HG03521 (cell line): ENCODE results near the gene SPATA2L.
"Not testable (repeated sequence)": the region's sequence is repeated elsewhere in the genome, so short reads cannot be mapped to it uniquely, and the experiment has no call there.

ENCODE experiments used
- ATAC-seq: cut with Tn5 transposase; IDR thresholded peaks from one replicate; pipeline ENCODE4 v1.9.1; 2021; ENCODE audit warnings: mild to moderate bottlenecking, moderate library complexity; ENCODE audit not compliant: unreplicated experiment

SPATA2L gene

DNA sequence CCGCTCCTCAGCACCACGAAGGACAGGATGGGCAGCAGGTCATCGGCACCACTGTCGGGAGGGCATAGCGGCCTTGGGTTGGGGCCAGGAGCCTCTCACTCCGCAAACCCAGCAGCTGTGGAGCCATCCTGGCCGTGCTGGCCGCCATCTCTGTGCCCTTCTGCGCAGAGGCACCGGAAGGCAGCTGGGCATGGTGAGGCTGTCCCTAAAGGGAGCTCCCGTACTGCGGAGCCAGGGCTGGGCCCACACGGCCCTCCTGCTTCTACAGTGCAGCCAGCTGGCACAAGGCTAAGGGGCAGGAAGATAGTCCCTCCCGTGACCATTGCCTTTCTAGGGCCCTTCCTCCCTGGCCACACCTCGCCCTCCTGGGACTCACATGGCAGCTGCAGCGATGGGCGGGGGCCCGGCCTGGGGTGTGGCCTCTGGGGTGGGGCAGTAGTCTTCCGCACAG is 7.0 kb upstream of the SPATA2L start:
- ATAC-seq, result no peak

- no peak for ATAC-seq
Measured at GRCh38 chr16:89707695-89708094, 6.2 kb upstream of the SPATA2L start.

- no peak for ATAC-seq
Measured at GRCh38 chr16:89706518-89707260, 5.2 kb upstream of the SPATA2L start.

DNA sequence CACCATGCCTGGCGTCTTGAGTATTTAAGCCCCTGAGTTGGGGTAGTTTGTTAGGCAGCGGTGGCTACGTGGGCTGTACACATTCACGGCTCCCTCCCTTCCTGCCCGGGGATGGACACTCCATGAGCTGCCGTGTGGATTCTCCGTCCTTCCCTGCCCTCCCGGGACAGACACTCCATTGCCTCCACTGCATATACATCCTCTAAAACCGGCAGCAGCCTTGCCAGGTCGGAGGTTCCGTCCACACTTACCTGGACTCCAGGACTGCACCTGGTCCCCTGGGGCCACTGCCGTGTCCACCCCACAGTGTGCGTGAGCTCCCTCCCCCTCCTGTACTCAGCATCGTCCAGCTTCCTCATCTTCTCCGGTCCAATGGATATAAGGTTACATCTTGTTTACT is 3.5 kb upstream of the SPATA2L start:
- ATAC-seq, result no peak

- no peak for ATAC-seq
Measured at GRCh38 chr16:89704281-89704680, 2.8 kb upstream of the SPATA2L start.

- ATAC-seq, result no peak
Measured at GRCh38 chr16:89700649-89701424, 668 bp downstream of the SPATA2L start.

DNA sequence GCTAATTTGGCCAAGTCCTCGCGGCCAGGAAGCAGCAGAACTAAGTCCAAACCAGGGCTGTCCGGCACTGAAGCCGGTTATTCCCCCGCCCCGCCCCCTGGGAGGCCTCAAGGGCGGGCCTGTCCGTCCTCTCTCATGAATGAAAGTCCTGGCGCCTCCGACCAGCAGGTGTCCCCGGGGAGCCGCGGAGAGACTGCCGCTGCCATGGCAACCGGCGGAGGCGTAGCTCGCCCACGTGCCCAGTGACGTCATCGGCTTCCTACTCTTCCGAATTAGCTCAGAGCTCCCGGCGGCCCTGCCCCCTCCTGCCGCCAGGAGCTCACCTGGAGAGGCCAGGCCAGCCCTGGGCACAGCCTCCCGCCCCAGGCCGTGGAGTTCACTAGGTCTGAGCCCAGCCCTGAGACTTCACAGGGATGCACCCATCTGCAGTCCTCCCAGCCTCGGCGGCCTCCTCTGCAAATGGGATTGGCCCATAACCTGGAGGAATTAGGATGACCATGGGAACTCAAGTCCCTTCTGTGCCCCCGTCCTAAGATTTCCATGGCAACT is 1.3 kb downstream of the SPATA2L start:
- peak; percentile 35 for ATAC-seq

GRCh38 chr16:89699629-89700099 is 1.8 kb downstream of the SPATA2L start:
- not testable (repeated sequence) for ATAC-seq

DNA sequence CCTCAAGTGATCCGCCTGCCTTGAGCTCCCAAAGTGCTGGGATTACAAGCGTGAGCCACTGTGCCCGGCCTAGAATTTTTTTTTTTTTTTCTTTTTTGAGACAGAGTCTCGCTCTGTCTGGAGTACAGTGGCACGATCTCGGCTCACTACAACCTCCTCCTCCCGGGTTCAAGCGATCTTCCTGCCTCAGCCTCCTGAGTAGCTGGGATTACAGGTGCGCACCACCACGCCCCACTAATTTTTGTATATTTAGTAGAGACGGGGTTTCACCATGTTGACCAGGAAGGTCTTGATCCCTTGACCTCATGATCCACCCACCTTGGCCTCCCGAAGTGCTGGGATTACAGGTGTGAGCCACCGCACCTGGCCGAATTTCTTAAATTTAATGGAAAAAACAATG is 2.8 kb downstream of the SPATA2L start:
- ATAC-seq, result not testable (repeated sequence)

- no peak for ATAC-seq
Measured at GRCh38 chr16:89697616-89698331, 3.7 kb downstream of the SPATA2L start.

GRCh38 chr16:89697161-89697615 is 4.3 kb downstream of the SPATA2L start:
- ATAC-seq, result no peak

- no peak for ATAC-seq
Measured at GRCh38 chr16:89696670-89697128, 4.8 kb downstream of the SPATA2L start.

GRCh38 chr16:89695875-89696669 is 5.4 kb downstream of the SPATA2L start:
- ATAC-seq, result no peak

- no peak for ATAC-seq
Measured at GRCh38 chr16:89695086-89695874, 6.2 kb downstream of the SPATA2L start.

DNA sequence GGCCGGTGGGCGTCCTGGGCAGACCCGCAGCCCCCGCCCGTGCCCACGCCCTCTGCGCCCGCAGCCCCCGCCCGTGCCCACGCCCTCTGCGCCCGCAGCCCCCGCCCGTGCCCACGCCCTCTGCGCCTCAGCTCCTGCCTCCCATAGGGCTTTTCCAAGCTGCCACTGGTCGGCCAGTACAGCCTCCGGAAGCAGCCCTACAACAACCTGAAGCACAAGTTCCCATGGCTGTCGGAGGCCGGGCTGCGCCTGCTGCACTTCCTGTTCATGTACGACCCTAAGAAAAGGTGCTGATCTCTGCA is 6.8 kb downstream of the SPATA2L start:
- ATAC-seq, result not testable (repeated sequence)

GRCh38 chr16:89693931-89694783 is 7.3 kb downstream of the SPATA2L start:
- no peak for ATAC-seq

GRCh38 chr16:89693289-89693731 is 8.2 kb downstream of the SPATA2L start:
- ATAC-seq, result no peak

GRCh38 chr16:89691986-89692569 is 9.4 kb downstream of the SPATA2L start:
- ATAC-seq, result no peak
